Panc1 (cell line): ENCODE results near the gene PRRX2. TPM values are rescaled to one million over a fixed set of nuclear protein-coding genes. Genes with fewer than 3 reads are reported as not detected.
"Not testable (repeated sequence)": the region's sequence is repeated elsewhere in the genome, so short reads cannot be mapped to it uniquely, and the experiment has no call there.

Experiments used
- ATAC-seq: fragments of 200-7000 bp; cut with Tn5 transposase; 2 replicates; pipeline ENCODE4 v1.9.1; 2020; ENCODE audit warnings: mild to moderate bottlenecking, moderate library complexity
- BruUV-seq: library from RNA; stranded (reverse); fragments of 400-500 nt; replicated peaks from 2 replicates; lab custom pipeline; 2021; lab: Mats Ljungman, UMichigan
- CTCF ChIA-PET: fragments of 300-600 bp; sonication (Branson Sonifier 250); formaldehyde crosslinking; loops from one replicate; lab custom pipeline; 2022; ENCODE audit warnings: antibody characterized with exemption; lab: Charles Lee
- POLR2A ChIA-PET: fragments of 300-600 bp; sonication (Branson Sonifier 250); formaldehyde crosslinking; loops from one replicate; lab custom pipeline; 2022; ENCODE audit warnings: antibody characterized with exemption; lab: Charles Lee
- DNase-seq: peaks from one replicate; pipeline ENCODE4 v3.0.0-alpha.2; 2010; ENCODE audit warnings: low read depth, low spot score
- H3K27ac ChIP-seq: 2 replicates; pipeline ENCODE4 v1.5.1; 2011; ENCODE audit warnings: mild to moderate bottlenecking, low read length, inconsistent platforms
- H3K27me3 ChIP-seq: fragments of 200-500 bp; sonication (Bioruptor generic); 2 replicates; pipeline ENCODE4 v1.6.0; 2014; ENCODE audit warnings: low read length, inconsistent platforms; ENCODE audit not compliant: control insufficient read depth, insufficient read depth
- H3K36me3 ChIP-seq: fragments of 200-500 bp; sonication (Bioruptor generic); 2 replicates; pipeline ENCODE4 v1.5.1; 2014; ENCODE audit warnings: inconsistent platforms, mild to moderate bottlenecking, low read length, moderate library complexity; ENCODE audit not compliant: control insufficient read depth, insufficient read depth
- H3K4me1 ChIP-seq: 2 replicates; pipeline ENCODE4 v1.5.1; 2011; ENCODE audit warnings: inconsistent platforms, mild to moderate bottlenecking, low read length, moderate library complexity; ENCODE audit not compliant: control insufficient read depth, insufficient read depth
- H3K4me3 ChIP-seq, 2 experiments: 2 replicates each; pipeline ENCODE4 v1.5.1; 2011 to 2012; ENCODE audit warnings: low read depth in 2 of 2, low read length in 2 of 2, mild to moderate bottlenecking in 2 of 2, inconsistent platforms in 1 of 2, moderate library complexity in 1 of 2
- H3K9me3 ChIP-seq: fragments of 200-500 bp; sonication (Bioruptor generic); 2 replicates; pipeline ENCODE4 v1.5.1; 2014; ENCODE audit warnings: low read depth, mild to moderate bottlenecking, inconsistent platforms, low read length, moderate library complexity; ENCODE audit not compliant: control insufficient read depth, insufficient read depth
- CTCF ChIP-seq: fragments of 450-650 bp; IDR thresholded peaks from 2 replicates; pipeline ENCODE4 v1.5.1; 2017; ENCODE audit warnings: mild to moderate bottlenecking
- POLR2AphosphoS5 ChIP-seq: IDR thresholded peaks from 2 replicates; pipeline ENCODE4 v1.6.1; 2012; ENCODE audit warnings: mild to moderate bottlenecking, low read depth, low read length, moderate library complexity
- REST ChIP-seq, 2 experiments: IDR thresholded peaks; 2 replicates each; pipeline ENCODE4 v1.6.1; 2011 to 2012; ENCODE audit warnings: low read depth in 2 of 2, control low read depth in 1 of 2, low read length in 1 of 2, mild to moderate bottlenecking in 1 of 2, moderate library complexity in 1 of 2; ENCODE audit not compliant: insufficient read depth in 1 of 2
- SIN3A ChIP-seq: IDR thresholded peaks from 2 replicates; pipeline ENCODE4 v1.6.1; 2012; ENCODE audit warnings: low read depth, mild to moderate bottlenecking, low read length, moderate library complexity, borderline replicate concordance; ENCODE audit not compliant: insufficient read depth
- TCF7L2 ChIP-seq: IDR thresholded peaks from 2 replicates; pipeline ENCODE4 v1.6.1; 2011; ENCODE audit warnings: mild to moderate bottlenecking, low read depth, low read length, inconsistent platforms
- in situ Hi-C: cut with HindIII; loops from 2 replicates; pipeline ENCODE4 v1.10.0; 2016; ENCODE audit warnings: low sequenced_read_pairs, low pct_unique_long_range_greater_than_20kb
- intact Hi-C: fragments of 100-400 bp; cut with micrococcal nuclease; formaldehyde crosslinking; loops from one replicate; pipeline ENCODE4 v1.10.0; 2022; ENCODE audit not compliant: unreplicated experiment
- total RNA-seq: library from RNA; stranded (reverse); gene quantifications from one replicate; pipeline ENCODE4 v1.2.1, GENCODE V29; 2021; ENCODE audit not compliant: unreplicated experiment

PRRX2 gene
- total RNA-seq, 1 experiment from 2014 or later = 6.3 TPM

GRCh38 chr9:129759804-129760502 is 94.5 kb downstream of the PRRX2 start:
- H3K36me3 ChIP-seq = no peaks in the 10 kb centered on the region
- no peaks in the 10 kb centered on the region for H3K27me3 ChIP-seq
- ChIA-PET CTCF (interaction anchor here (0.6 kb wide), 1 partner anchor 11 kb away, joined by 4 read pairs; no protein-coding TSS in a partner anchor), POLR2A (interaction anchor here (0.6 kb wide), 1 partner anchor 13 kb away, joined by 4 read pairs; no protein-coding TSS in a partner anchor)
- no peaks in the 10 kb centered on the region for H3K9me3 ChIP-seq
- peaks cover 4% of the 10 kb centered on the region; the same call in 1 of the 2 replicates for H3K4me1 ChIP-seq
- in situ Hi-C loops = no loop called here
- no peak for TF ChIP-seq SIN3A
- no peak for DNase-seq
- intact Hi-C loops = no loop called here
- BruUV-seq = no TSS peak
- no peak for ATAC-seq
- no peak overlapping the region for H3K4me3 ChIP-seq
- H3K27ac ChIP-seq = no peak overlapping the region

- H3K9me3 ChIP-seq, H3K27ac ChIP-seq, H3K4me1 ChIP-seq, ATAC-seq, in situ Hi-C loops, BruUV-seq, H3K27me3 ChIP-seq, H3K36me3 ChIP-seq, intact Hi-C loops, DNase-seq, H3K4me3 ChIP-seq: not testable (repeated sequence)
- ChIA-PET CTCF (interaction anchor here (0.6 kb wide), 1 partner anchor 12 kb away, joined by 4 read pairs; no protein-coding TSS in a partner anchor), POLR2A (interaction anchor here (0.6 kb wide), 1 partner anchor 13 kb away, joined by 4 read pairs; no protein-coding TSS in a partner anchor)
Measured at GRCh38 chr9:129760784-129761183, 95.3 kb downstream of the PRRX2 start.

- no peak overlapping the region for H3K27ac ChIP-seq
- ATAC-seq = peak; percentile 69
Measured at GRCh38 chr9:129761293-129761900, 96.0 kb downstream of the PRRX2 start.

More at GRCh38 chr9:129761293-129761900, 96.0 kb downstream of the PRRX2 start:
- intact Hi-C loops (no loop called here), in situ Hi-C loops (no loop called here)
- ChIA-PET CTCF (interaction anchor here (0.7 to 0.9 kb wide), 2 partner anchors 11 to 22 kb away, joined by 6 to 8 read pairs; no protein-coding TSS in a partner anchor), POLR2A (interaction anchor here (0.7 kb wide), 1 partner anchor 36 kb away, joined by 7 read pairs; no protein-coding TSS in a partner anchor)
- peaks cover 4% of the 10 kb centered on the region; the same call in 1 of the 2 replicates for H3K4me1 ChIP-seq
- TF ChIP-seq TCF7L2 = no peak
- no peak for TF ChIP-seq POLR2AphosphoS5
- TF ChIP-seq REST (IDR thresholded peaks at IDR 0.05; ENCODE audit: insufficient read depth in 1 of 2, low read depth in 2 of 2, low read length in 1 of 2) = no peak
- TF ChIP-seq CTCF = no peak
- TF ChIP-seq SIN3A = no peak
- no peaks in the 10 kb centered on the region for H3K9me3 ChIP-seq
- BruUV-seq = no TSS peak
- no peaks in the 10 kb centered on the region for H3K27me3 ChIP-seq
- no peak for DNase-seq
- no peak overlapping the region for H3K4me3 ChIP-seq
- no peaks in the 10 kb centered on the region for H3K36me3 ChIP-seq
